IMR-90 (cell line): Measurements from ENCODE around the gene CBX3. TPM values are rescaled to one million over a fixed set of nuclear protein-coding genes. Genes with fewer than 3 reads are reported as not detected.
A peak's percentile ranks its signal among the peaks of the same experiment; 100 is the strongest.

Experiments used
- ATAC-seq: fragments of 200-7000 bp; cut with Tn5 transposase; 2 replicates; pipeline ENCODE4 v1.9.1; 2020; ENCODE audit warnings: low read depth, mild to moderate bottlenecking, moderate library complexity
- BruUV-seq: library from RNA; stranded (reverse); fragments of 400-500 nt; replicated peaks from 2 replicates; lab custom pipeline; 2021; lab: Mats Ljungman, UMichigan
- CTCF ChIA-PET: fragments of 300-600 bp; formaldehyde crosslinking; extraction: SDS; loops from one replicate; lab custom pipeline; 2021; ENCODE audit warnings: antibody characterized with exemption; lab: Yijun Ruan, JAX
- POLR2A ChIA-PET: fragments of 300-600 bp; sonication (Branson Sonifier 250); formaldehyde crosslinking; loops from one replicate; lab custom pipeline; 2022; ENCODE audit warnings: antibody characterized with exemption; ENCODE audit not compliant: unreplicated experiment; lab: Charles Lee
- DNase-seq: peaks from one replicate; pipeline ENCODE4 v3.0.0; 2013
- H2AFZ ChIP-seq: replicated peaks from 2 replicates; pipeline ENCODE3; 2013; ENCODE audit warnings: low read length, mild to moderate bottlenecking; ENCODE audit not compliant: poor library complexity
- H2AK5ac ChIP-seq: 2 replicates; pipeline ENCODE4 v1.6.1; 2013; ENCODE audit warnings: low read depth, low read length, inconsistent platforms
- H2AK9ac ChIP-seq: replicated peaks from 2 replicates; pipeline ENCODE3; 2013; ENCODE audit warnings: mild to moderate bottlenecking, low read depth, low read length, moderate library complexity; ENCODE audit not compliant: poor library complexity
- H2BK120ac ChIP-seq: 2 replicates; pipeline ENCODE4 v1.6.1; 2013; ENCODE audit warnings: low read depth, low read length, inconsistent platforms
- H2BK15ac ChIP-seq: 3 replicates; pipeline ENCODE4 v1.6.1; 2013; ENCODE audit warnings: low read depth, low read length, inconsistent platforms
- H2BK20ac ChIP-seq: 2 replicates; pipeline ENCODE4 v1.6.1; 2013; ENCODE audit warnings: low read depth, mild to moderate bottlenecking, inconsistent platforms, low read length, moderate library complexity
- H2BK5ac ChIP-seq: 2 replicates; pipeline ENCODE4 v1.6.1; 2013; ENCODE audit warnings: mild to moderate bottlenecking, low read depth, low read length, inconsistent platforms; ENCODE audit not compliant: poor library complexity, severe bottlenecking
- H3K14ac ChIP-seq: replicated peaks from 2 replicates; pipeline ENCODE4 v1.6.1; 2013; ENCODE audit warnings: low read depth, low read length, inconsistent platforms
- H3K18ac ChIP-seq: 2 replicates; pipeline ENCODE4 v1.6.1; 2013; ENCODE audit warnings: low read depth, low read length, control low read depth
- H3K23ac ChIP-seq: 2 replicates; pipeline ENCODE4 v1.6.1; 2013; ENCODE audit warnings: low read depth, low read length, inconsistent platforms
- H3K27ac ChIP-seq: 2 replicates; pipeline ENCODE4 v1.5.1; 2013; ENCODE audit warnings: mild to moderate bottlenecking, control low read depth, low read length; ENCODE audit not compliant: insufficient read depth
- H3K27me3 ChIP-seq: 2 replicates; pipeline ENCODE4 v1.6.1; 2013; ENCODE audit warnings: low read length; ENCODE audit not compliant: control insufficient read depth, insufficient read depth
- H3K36me3 ChIP-seq: 2 replicates; pipeline ENCODE4 v1.6.1; 2013; ENCODE audit warnings: low read length, mixed read lengths; ENCODE audit not compliant: control insufficient read depth, insufficient read depth
- H3K4ac ChIP-seq: 2 replicates; pipeline ENCODE4 v1.6.1; 2013; ENCODE audit warnings: low read depth, low read length, inconsistent platforms
- H3K4me1 ChIP-seq: 2 replicates; pipeline ENCODE4 v1.6.1; 2013; ENCODE audit warnings: low read length, mixed read lengths; ENCODE audit not compliant: control insufficient read depth, insufficient read depth
- H3K4me2 ChIP-seq: 2 replicates; pipeline ENCODE4 v1.6.1; 2013; ENCODE audit warnings: low read depth, mild to moderate bottlenecking, control low read depth, low read length, moderate library complexity
- H3K4me3 ChIP-seq: 2 replicates; pipeline ENCODE4 v1.5.1; 2013; ENCODE audit warnings: low read depth, mild to moderate bottlenecking, control low read depth, low read length, moderate library complexity; ENCODE audit not compliant: insufficient read depth
- H3K56ac ChIP-seq: 2 replicates; pipeline ENCODE4 v1.6.1; 2013; ENCODE audit warnings: low read length, inconsistent platforms; ENCODE audit not compliant: insufficient read depth; ENCODE audit errors: extremely low read depth
- H3K79me1 ChIP-seq, 2 experiments: 2 replicates each; pipeline ENCODE4 v1.6.1; 2013; ENCODE audit warnings: low read length in 2 of 2, inconsistent platforms in 1 of 2, low read depth in 1 of 2
- H3K9ac ChIP-seq: 2 replicates; pipeline ENCODE4 v1.6.1; 2013; ENCODE audit warnings: low read depth, low read length, control low read depth
- H3K9me1 ChIP-seq: 2 replicates; pipeline ENCODE4 v1.6.1; 2013; ENCODE audit warnings: low read length, inconsistent platforms; ENCODE audit not compliant: insufficient read depth
- H3K9me3 ChIP-seq: 2 replicates; pipeline ENCODE4 v1.6.1; 2013; ENCODE audit warnings: low read length; ENCODE audit not compliant: control insufficient read depth, insufficient read depth
- H4K20me1 ChIP-seq: 2 replicates; pipeline ENCODE4 v1.6.1; 2013; ENCODE audit warnings: low read length, inconsistent platforms; ENCODE audit not compliant: insufficient read depth
- H4K5ac ChIP-seq: 2 replicates; pipeline ENCODE4 v1.6.1; 2013; ENCODE audit warnings: mild to moderate bottlenecking, low read depth, low read length, control low read depth
- H4K8ac ChIP-seq, 2 experiments: 2 replicates each; pipeline ENCODE4 v1.6.1; 2013; ENCODE audit warnings: low read depth in 2 of 2, low read length in 2 of 2, control low read depth in 1 of 2, inconsistent platforms in 1 of 2
- H4K91ac ChIP-seq: 2 replicates; pipeline ENCODE4 v1.6.1; 2013; ENCODE audit warnings: low read depth, low read length, inconsistent platforms; ENCODE audit not compliant: insufficient read depth
- BHLHE40 ChIP-seq: fragments of 150-350 bp; IDR thresholded peaks from 2 replicates; pipeline ENCODE4 v1.6.1; 2016; ENCODE audit warnings: mild to moderate bottlenecking, low read depth, low read length
- CEBPB ChIP-seq: IDR thresholded peaks from 2 replicates; pipeline ENCODE4 v1.6.1; 2012; ENCODE audit warnings: low read depth, low read length, improper control_type of control experiment
- CHD1 ChIP-seq: IDR thresholded peaks from 2 replicates; pipeline ENCODE4 v1.6.1; 2012; ENCODE audit warnings: low read depth, low read length, improper control_type of control experiment
- MXI1 ChIP-seq: IDR thresholded peaks from 2 replicates; pipeline ENCODE4 v1.6.1; 2012; ENCODE audit warnings: low read depth, mild to moderate bottlenecking, low read length, moderate library complexity, borderline replicate concordance
- NFE2L2 ChIP-seq: fragments of 150-350 bp; IDR thresholded peaks from 2 replicates; pipeline ENCODE4 v1.6.1; 2016; ENCODE audit warnings: low read depth, mild to moderate bottlenecking, low read length
- POLR2A ChIP-seq: IDR thresholded peaks from 2 replicates; pipeline ENCODE4 v1.6.1; 2012; ENCODE audit warnings: mild to moderate bottlenecking, low read depth, low read length
- RAD21 ChIP-seq: IDR thresholded peaks from 2 replicates; pipeline ENCODE4 v1.6.1; 2012; ENCODE audit warnings: low read length, improper control_type of control experiment
- RCOR1 ChIP-seq: IDR thresholded peaks from 2 replicates; pipeline ENCODE4 v1.6.1; 2012; ENCODE audit warnings: mild to moderate bottlenecking, low read length, improper control_type of control experiment; ENCODE audit not compliant: insufficient replicate concordance
- RFX5 ChIP-seq: IDR thresholded peaks from 2 replicates; pipeline ENCODE4 v1.8.0; 2012; ENCODE audit warnings: low read depth, mild to moderate bottlenecking, low read length, moderate library complexity
- SMC3 ChIP-seq: fragments of 150-350 bp; IDR thresholded peaks from 2 replicates; pipeline ENCODE4 v1.6.1; 2016; ENCODE audit warnings: low read depth, mild to moderate bottlenecking, antibody characterized with exemption, low read length, moderate library complexity
- WGBS, 2 experiments: methylation state at CpG; one replicate each; pipeline versions ENCODE4 v1.1.5 to v1.1.7; 2013; ENCODE audit warnings: missing lambda C conversion rate in 2 of 2; ENCODE audit not compliant: insufficient read length in 1 of 2; ENCODE audit errors: extremely low coverage in 2 of 2; 5-methylcytosine and 5-hydroxymethylcytosine counted together
- dilution Hi-C: fragments of 300-500 bp; cut with HindIII; formaldehyde crosslinking; loops from one replicate; pipeline ENCODE4 v1.14.3; 2018; ENCODE audit warnings: low sequenced_read_pairs; ENCODE audit not compliant: unreplicated experiment
- in situ Hi-C: fragments of 300-500 bp; cut with MboI; formaldehyde crosslinking; loops from 3 replicates; pipeline ENCODE4 v1.14.3; 2019; ENCODE audit warnings: low sequenced_read_pairs, inconsistent platforms, mixed read lengths
- intact Hi-C: fragments of 100-400 bp; cut with micrococcal nuclease; formaldehyde crosslinking; loops from 2 replicates; pipeline ENCODE4 v1.10.0; 2022
- polyA plus RNA-seq, 3 experiments: library from polyadenylated mRNA; depleted of rRNA; stranded (reverse); fragments of >200 nt; gene quantifications; 2 replicates each; pipeline ENCODE4 v1.2.3, GENCODE V29; 2012; ENCODE audit warnings: low replicate concordance in 1 of 3
- total RNA-seq: library from RNA; depleted of rRNA; stranded (reverse); fragments of >200 nt; gene quantifications from 2 replicates; pipeline ENCODE4 v1.2.3, GENCODE V29; 2012
- TF ChIP-seq, protein P1 (sequence below): fragments of 150-350 bp; IDR thresholded peaks from 2 replicates; pipeline ENCODE4 v1.6.1; 2016; ENCODE audit warnings: low read depth, mild to moderate bottlenecking, low read length, moderate library complexity, borderline replicate concordance
- TF ChIP-seq, protein P2 (sequence below): fragments of 150-350 bp; IDR thresholded peaks from 2 replicates; pipeline ENCODE4 v1.6.1; 2017; ENCODE audit warnings: mild to moderate bottlenecking, antibody characterized with exemption, low read length, low read depth

The CBX3 gene
- total and polyA plus RNA-seq, 2 of the 4 experiments (the other 2 are of a cell fraction), result 38.2 to 76.5 TPM

DNA sequence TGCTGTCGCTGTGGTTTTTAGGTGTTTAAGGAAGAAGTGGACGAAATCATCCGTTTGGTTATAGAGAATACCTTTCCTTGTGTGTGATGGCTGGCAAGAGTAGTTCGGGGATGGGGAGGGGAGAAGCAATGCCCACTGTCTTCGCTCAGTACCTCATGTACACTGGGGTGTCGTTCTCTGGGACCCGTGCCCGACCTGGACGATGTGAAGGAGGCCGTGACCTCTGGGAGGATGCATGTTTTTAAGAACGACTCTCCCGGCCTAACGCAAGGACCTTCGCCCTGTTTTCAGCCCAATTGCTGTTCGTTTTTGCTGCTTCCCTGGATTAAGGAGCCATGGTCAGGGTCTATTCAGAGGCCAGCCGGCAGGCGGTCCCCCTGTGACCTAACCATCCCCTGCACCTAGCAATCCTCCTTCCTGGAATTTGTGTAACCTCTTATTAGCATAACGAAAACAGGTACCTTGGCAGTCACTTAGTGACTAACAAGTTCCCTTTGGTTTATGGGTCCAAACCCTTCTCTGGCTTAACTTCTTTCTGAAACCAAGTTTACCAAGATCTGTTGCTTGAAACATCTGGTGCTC, 48.2 kb upstream of the CBX3 start:
- in situ Hi-C loops, result no loop called here
- Histone ChIP-seq H2BK120ac (peak overlapping the region; percentile 97), H3K4me3 (peak overlapping the region; percentile 94), H3K36me3 (no peaks in the 10 kb centered on the region), H2AFZ (peak overlapping the region; percentile 86), H3K14ac (peak overlapping the region; percentile 80), H3K18ac (peak overlapping the region; percentile 7), H3K79me1 (peaks cover 5 to 53% of the 10 kb centered on the region in 2 experiments; a peak in 3 of 4 replicates), H3K23ac (peak overlapping the region; percentile 99), H2BK15ac (no peak overlapping the region; the same call in 2 of the 3 replicates), H3K56ac (no peak overlapping the region), H3K27ac (no peak overlapping the region), H3K4me1 (peaks cover 25% of the 10 kb centered on the region), H3K4ac (peak overlapping the region; percentile 62), H3K9ac (no peak overlapping the region; the same call in none of the 2 replicates), H2AK5ac (peak overlapping the region; percentile 77), H2BK5ac (peak overlapping the region; percentile 39), H3K9me3 (no peaks in the 10 kb centered on the region), H2AK9ac (peak overlapping the region; percentile 83), H3K27me3 (no peaks in the 10 kb centered on the region), H2BK20ac (peak overlapping the region; percentile 75), H4K91ac (0 out of 2 replicates have a peak overlapping the region, but pooled peaks have one; percentile 1), H4K20me1 (no peaks in the 10 kb centered on the region), H4K8ac (peak overlapping the region in 1 of 2 experiments; percentile 81; a peak in 2 of 4 replicates), H3K4me2 (peak overlapping the region; percentile 88), H4K5ac (peak overlapping the region; percentile 55), H3K9me1 (peaks cover 41% of the 10 kb centered on the region)
- DNase-seq (no peak), ATAC-seq (no peak)
- ChIA-PET CTCF (no interaction called here), POLR2A (no interaction called here)
- intact Hi-C loops, result no loop called here
- BruUV-seq, result no TSS peak
- TF ChIP-seq RCOR1, result no peak
- TF ChIP-seq, protein P1, sequence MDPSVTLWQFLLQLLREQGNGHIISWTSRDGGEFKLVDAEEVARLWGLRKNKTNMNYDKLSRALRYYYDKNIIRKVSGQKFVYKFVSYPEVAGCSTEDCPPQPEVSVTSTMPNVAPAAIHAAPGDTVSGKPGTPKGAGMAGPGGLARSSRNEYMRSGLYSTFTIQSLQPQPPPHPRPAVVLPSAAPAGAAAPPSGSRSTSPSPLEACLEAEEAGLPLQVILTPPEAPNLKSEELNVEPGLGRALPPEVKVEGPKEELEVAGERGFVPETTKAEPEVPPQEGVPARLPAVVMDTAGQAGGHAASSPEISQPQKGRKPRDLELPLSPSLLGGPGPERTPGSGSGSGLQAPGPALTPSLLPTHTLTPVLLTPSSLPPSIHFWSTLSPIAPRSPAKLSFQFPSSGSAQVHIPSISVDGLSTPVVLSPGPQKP, result no peak
- TF ChIP-seq CHD1, result no peak
- TF ChIP-seq, protein P2, sequence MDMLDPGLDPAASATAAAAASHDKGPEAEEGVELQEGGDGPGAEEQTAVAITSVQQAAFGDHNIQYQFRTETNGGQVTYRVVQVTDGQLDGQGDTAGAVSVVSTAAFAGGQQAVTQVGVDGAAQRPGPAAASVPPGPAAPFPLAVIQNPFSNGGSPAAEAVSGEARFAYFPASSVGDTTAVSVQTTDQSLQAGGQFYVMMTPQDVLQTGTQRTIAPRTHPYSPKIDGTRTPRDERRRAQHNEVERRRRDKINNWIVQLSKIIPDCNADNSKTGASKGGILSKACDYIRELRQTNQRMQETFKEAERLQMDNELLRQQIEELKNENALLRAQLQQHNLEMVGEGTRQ, result no peak
- no peak for TF ChIP-seq SMC3
- TF ChIP-seq BHLHE40, result no peak
- no peak for TF ChIP-seq RAD21
- TF ChIP-seq POLR2A, result no peak
- no peak for TF ChIP-seq CEBPB
- no peak for TF ChIP-seq RFX5
- TF ChIP-seq MXI1, result no peak
- TF ChIP-seq NFE2L2, result no peak
- 26% methylated on average over 11 of the region's 18 CpGs; no CpG with 5 or more reads in 1 of the 2 experiments for WGBS, 2 experiments
- dilution Hi-C loops, result no loop called here
